GM12878 (cell line): ENCODE measurements around the gene GUCA2A. TPM values are rescaled to one million over a fixed set of nuclear protein-coding genes. Genes with fewer than 3 reads are reported as not detected.

ENCODE experiments used
- ATAC-seq: fragments of 200-7000 bp; cut with Tn5 transposase; 3 replicates; pipeline ENCODE4 v1.9.1; 2020; ENCODE audit warnings: mild to moderate bottlenecking, moderate library complexity
- BruUV-seq: library from RNA; stranded (reverse); fragments of 400-500 nt; replicated peaks from 2 replicates; lab custom pipeline; 2021; lab: Mats Ljungman, UMichigan
- CTCF ChIA-PET: fragments of 300-600 bp; sonication (Branson Sonifier 250); formaldehyde crosslinking; extraction: SDS; loops from one replicate; lab custom pipeline; 2021; ENCODE audit warnings: inconsistent platforms; lab: Yijun Ruan, JAX
- POLR2A ChIA-PET: fragments of 350-600 bp; formaldehyde crosslinking; extraction: SDS; loops from one replicate; lab custom pipeline; 2021; ENCODE audit warnings: inconsistent platforms; lab: Charles Lee
- RAD21 ChIA-PET: fragments of 300-600 bp; sonication (Branson Sonifier 250); formaldehyde crosslinking; loops from one replicate; lab custom pipeline; 2023; ENCODE audit warnings: antibody characterized with exemption; ENCODE audit not compliant: unreplicated experiment; lab: Charles Lee
- SMC1A ChIA-PET: fragments of 300-600 bp; sonication (Branson Sonifier 250); formaldehyde crosslinking; loops from one replicate; lab custom pipeline; 2023; ENCODE audit not compliant: unreplicated experiment, uncharacterized antibody; lab: Charles Lee
- DNase-seq: peaks from one replicate; pipeline ENCODE4 v3.0.0-alpha.2; 2011; ENCODE audit warnings: low read depth, low spot score
- FAIRE-seq: peaks from 3 replicates; lab custom pipeline; 2011; peaks lifted over from hg19 to GRCh38; lab: Jason Lieb, UNC
- H2AFZ ChIP-seq: 2 replicates; pipeline ENCODE4 v1.6.0; 2011; ENCODE audit warnings: low read depth, low read length, control low read depth; ENCODE audit not compliant: control insufficient read depth
- H3K27ac ChIP-seq: 2 replicates; pipeline ENCODE4 v1.5.1; 2011; ENCODE audit warnings: control low read depth; ENCODE audit not compliant: control insufficient read depth, insufficient read depth
- H3K27me3 ChIP-seq, 2 experiments: replicated peaks in 1 of 2; 2 replicates each; pipeline versions ENCODE4 v1.6.0 to v1.6.1; 2011; ENCODE audit warnings: low read length in 1 of 2; ENCODE audit not compliant: control insufficient read depth in 2 of 2, insufficient read depth in 2 of 2
- H3K36me3 ChIP-seq, 2 experiments: 2 replicates each; pipeline ENCODE4 v1.5.1; 2011; ENCODE audit warnings: low read length in 1 of 2; ENCODE audit not compliant: control insufficient read depth in 2 of 2, insufficient read depth in 2 of 2
- H3K4me1 ChIP-seq: 2 replicates; pipeline ENCODE4 v1.6.1; 2011; ENCODE audit warnings: mild to moderate bottlenecking, low read length, moderate library complexity, mixed read lengths; ENCODE audit not compliant: control insufficient read depth, insufficient read depth
- H3K4me2 ChIP-seq: 2 replicates; pipeline ENCODE4 v1.6.0; 2011; ENCODE audit warnings: control low read depth; ENCODE audit not compliant: control insufficient read depth, insufficient read depth
- H3K4me3 ChIP-seq: fragments of 200-600 bp; sonication (generic); 2 replicates; pipeline ENCODE4 v1.5.1; 2016
- H3K79me2 ChIP-seq: 2 replicates; pipeline ENCODE4 v1.6.0; 2011; ENCODE audit warnings: low read length; ENCODE audit not compliant: control insufficient read depth, insufficient read depth
- H3K9ac ChIP-seq: 2 replicates; pipeline ENCODE4 v1.8.0; 2011; ENCODE audit warnings: low read length, control low read depth, mixed read lengths; ENCODE audit not compliant: control insufficient read depth, insufficient read depth
- H3K9me3 ChIP-seq: replicated peaks from 3 replicates; pipeline ENCODE4 v1.5.1; 2011; ENCODE audit warnings: mild to moderate bottlenecking, low read length; ENCODE audit not compliant: control insufficient read depth, insufficient read depth
- H4K20me1 ChIP-seq: 2 replicates; pipeline ENCODE4 v1.6.0; 2011; ENCODE audit not compliant: control insufficient read depth, insufficient read depth
- FOXM1 ChIP-seq: IDR thresholded peaks from 2 replicates; pipeline ENCODE4 v1.6.1; 2012; ENCODE audit warnings: low read depth, mild to moderate bottlenecking, inconsistent platforms, low read length, moderate library complexity
- KDM1A ChIP-seq: fragments of 200-600 bp; sonication (generic); IDR thresholded peaks from 2 replicates; pipeline ENCODE4 v1.6.1; 2016; ENCODE audit warnings: borderline replicate concordance
- MYC ChIP-seq: IDR thresholded peaks from 2 replicates; pipeline ENCODE4 v1.6.1; 2011; ENCODE audit warnings: mild to moderate bottlenecking, low read length, moderate library complexity, inconsistent platforms; ENCODE audit not compliant: insufficient read depth, insufficient replicate concordance, insufficient read length, severe bottlenecking
- NFYB ChIP-seq: IDR thresholded peaks from 2 replicates; pipeline ENCODE4 v1.6.1; 2011; ENCODE audit warnings: low read depth, mild to moderate bottlenecking, low read length, improper control_type of control experiment, moderate library complexity; ENCODE audit not compliant: insufficient read depth
- POLR2A ChIP-seq: IDR thresholded peaks from 2 replicates; pipeline ENCODE4 v1.6.1; 2011; ENCODE audit warnings: low read depth, mild to moderate bottlenecking, low read length
- POLR2AphosphoS5 ChIP-seq: IDR thresholded peaks from 2 replicates; pipeline ENCODE4 v1.6.1; 2011; ENCODE audit warnings: mild to moderate bottlenecking, low read length, inconsistent platforms
- POU2F2 ChIP-seq: IDR thresholded peaks from 3 replicates; pipeline ENCODE4 v1.6.1; 2011; ENCODE audit warnings: low read depth, mild to moderate bottlenecking, low read length, borderline replicate concordance
- RBBP5 ChIP-seq: fragments of 200-600 bp; sonication (generic); conservative IDR thresholded peaks from 2 replicates; pipeline ENCODE4 v1.6.1; 2016
- STAT3 ChIP-seq: IDR thresholded peaks from 2 replicates; pipeline ENCODE4 v1.6.1; 2011; ENCODE audit warnings: low read depth, low read length, improper control_type of control experiment
- SUPT20H ChIP-seq: IDR thresholded peaks from 2 replicates; pipeline ENCODE4 v1.6.1; 2011; ENCODE audit warnings: low read depth, mild to moderate bottlenecking, low read length, moderate library complexity, borderline replicate concordance; ENCODE audit not compliant: control insufficient read depth
- WGBS: methylation state at CpG from one replicate; pipeline ENCODE4 v1.1.6; 2016; ENCODE audit warnings: low lambda C conversion rate; ENCODE audit not compliant: insufficient replicate concordance, insufficient coverage; ENCODE audit errors: missing lambda C conversion rate; 5-methylcytosine and 5-hydroxymethylcytosine counted together
- in situ Hi-C: fragments of 300-500 bp; cut with MboI; formaldehyde crosslinking; loops from 9 replicates; pipeline ENCODE4 v1.14.3; 2018; ENCODE audit warnings: mixed read lengths
- intact Hi-C: fragments of 100-400 bp; cut with micrococcal nuclease; formaldehyde crosslinking; loops from one replicate; pipeline ENCODE4 v1.14.2; 2022; ENCODE audit not compliant: unreplicated experiment
- polyA plus RNA-seq, 11 experiments: library from polyadenylated mRNA; depleted of rRNA in 4 of 11; unstranded in 6 of 11; stranded (reverse) in 5 of 11; fragments of >200 nt; fragmentation: Nextera tagmentation in 4 of 11; fragmentation: Illumina TruSeq in 1 of 11; extraction: Ambion mirVana in 4 of 11; extraction: Trizol in 1 of 11; gene quantifications; 1 replicate in 1 of 11; 2 replicates in 10 of 11; pipeline versions ENCODE4 v1.2.1 to v1.2.3, GENCODE V29; 2011 to 2016; ENCODE audit warnings: inconsistent platforms in 2 of 11, missing spikeins in 2 of 11, low read depth in 1 of 11
- total RNA-seq, 4 experiments: library from RNA; depleted of rRNA in 3 of 4; stranded (reverse); fragments of >200 nt in 3 of 4; fragmentation: Illumina TruSeq in 1 of 4; extraction: Trizol in 1 of 4; gene quantifications; 2 replicates each; pipeline versions ENCODE4 v1.2.1 to v1.2.3, GENCODE V29; 2013 to 2021
- TF ChIP-seq, protein P1 (sequence below): fragments of 450-650 bp; IDR thresholded peaks from 2 replicates; pipeline ENCODE4 v1.6.1; 2017; ENCODE audit warnings: borderline replicate concordance
- TF ChIP-seq, protein P2 (sequence below): fragments of 150-350 bp; IDR thresholded peaks from 2 replicates; pipeline ENCODE4 v1.6.1; 2014; ENCODE audit warnings: mild to moderate bottlenecking, low read depth, low read length
- TF ChIP-seq, protein P3 (sequence below): fragments of 450-650 bp; IDR thresholded peaks from 2 replicates; pipeline ENCODE4 v1.6.1; 2017; ENCODE audit warnings: mild to moderate bottlenecking, moderate library complexity

The GUCA2A gene
- total and polyA plus RNA-seq, 10 of the 15 experiments (the other 5 are each of a cell fraction or from before 2014, with no cell fraction given): not detected

DNA sequence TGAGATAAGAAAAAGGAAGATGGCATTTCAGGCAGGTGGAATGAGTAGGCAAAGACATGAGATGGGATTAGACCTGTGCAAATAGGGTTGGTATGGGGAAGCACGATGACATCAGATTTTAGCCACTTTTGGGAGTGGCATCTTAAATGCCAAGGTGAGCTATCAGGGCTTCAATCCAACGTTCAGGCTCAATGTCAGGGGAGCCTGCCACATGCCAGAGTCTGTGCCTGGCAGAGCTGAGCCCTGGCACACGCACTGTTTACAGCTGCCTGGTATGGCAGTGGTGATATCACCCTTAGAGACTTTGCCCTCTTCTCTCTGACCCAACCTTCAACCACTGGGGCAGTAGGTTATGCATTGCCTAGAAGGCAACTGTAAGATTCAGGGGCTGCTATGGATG, 12.4 kb downstream of the GUCA2A start:
- CTCF ChIA-PET: interaction anchor here (0.7 to 2.4 kb wide), 3 partner anchors 21 to 1098 kb away, joined by 3 to 12 read pairs (median 3); no protein-coding TSS in a partner anchor
- RAD21 ChIA-PET: no interaction called here
- POLR2A ChIA-PET: no interaction called here

DNA sequence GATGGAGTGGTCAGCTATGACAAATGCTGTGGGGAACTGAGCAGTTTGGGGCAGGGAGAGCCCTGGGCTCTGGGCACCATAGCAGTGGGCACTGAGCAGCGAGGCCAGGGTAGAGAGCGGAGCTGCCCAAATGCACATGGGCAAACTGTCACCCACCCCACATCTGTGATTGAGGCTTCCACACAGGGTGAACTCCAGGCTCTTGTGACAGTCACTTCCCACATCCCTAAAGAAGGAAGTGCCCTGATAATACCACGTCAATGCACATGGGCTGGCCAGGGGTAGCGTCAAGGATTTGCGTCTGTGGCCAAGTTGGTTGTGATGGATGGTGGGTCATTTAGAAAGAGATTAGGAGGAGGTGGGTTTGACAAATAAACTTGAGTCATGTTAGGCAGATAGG, 13.9 kb downstream of the GUCA2A start:
- FAIRE-seq: no peak
- ChIA-PET POLR2A (no interaction called here), SMC1A (no interaction called here), CTCF (interaction anchor here (1.4 to 2.4 kb wide), 3 partner anchors 9 to 23 kb away, joined by 3 to 12 read pairs (median 11); no protein-coding TSS in a partner anchor), RAD21 (no interaction called here)
- WGBS: 67% methylated on average over 5 of the region's 5 CpGs
- H4K20me1 ChIP-seq: no peaks in the 10 kb centered on the region
- no peak overlapping the region for H3K9ac ChIP-seq
- DNase-seq: no peak
- no peaks in the 10 kb centered on the region for H3K9me3 ChIP-seq
- no peaks in the 10 kb centered on the region for H3K27me3 ChIP-seq
- intact Hi-C loops: no loop called here
- no peak overlapping the region for H3K4me3 ChIP-seq
- no peak overlapping the region for H3K4me2 ChIP-seq
- H3K36me3 ChIP-seq: no peaks in the 10 kb centered on the region
- in situ Hi-C loops: no loop called here
- H3K27ac ChIP-seq: no peak overlapping the region
- no peak overlapping the region for H2AFZ ChIP-seq
- BruUV-seq: no TSS peak
- no peaks in the 10 kb centered on the region for H3K4me1 ChIP-seq
- ATAC-seq: no peak
- H3K79me2 ChIP-seq: no peaks in the 10 kb centered on the region
- TF ChIP-seq, protein P1, sequence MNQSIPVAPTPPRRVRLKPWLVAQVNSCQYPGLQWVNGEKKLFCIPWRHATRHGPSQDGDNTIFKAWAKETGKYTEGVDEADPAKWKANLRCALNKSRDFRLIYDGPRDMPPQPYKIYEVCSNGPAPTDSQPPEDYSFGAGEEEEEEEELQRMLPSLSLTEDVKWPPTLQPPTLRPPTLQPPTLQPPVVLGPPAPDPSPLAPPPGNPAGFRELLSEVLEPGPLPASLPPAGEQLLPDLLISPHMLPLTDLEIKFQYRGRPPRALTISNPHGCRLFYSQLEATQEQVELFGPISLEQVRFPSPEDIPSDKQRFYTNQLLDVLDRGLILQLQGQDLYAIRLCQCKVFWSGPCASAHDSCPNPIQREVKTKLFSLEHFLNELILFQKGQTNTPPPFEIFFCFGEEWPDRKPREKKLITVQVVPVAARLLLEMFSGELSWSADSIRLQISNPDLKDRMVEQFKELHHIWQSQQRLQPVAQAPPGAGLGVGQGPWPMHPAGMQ: no peak
- TF ChIP-seq NFYB: no peak
- TF ChIP-seq, protein P2, sequence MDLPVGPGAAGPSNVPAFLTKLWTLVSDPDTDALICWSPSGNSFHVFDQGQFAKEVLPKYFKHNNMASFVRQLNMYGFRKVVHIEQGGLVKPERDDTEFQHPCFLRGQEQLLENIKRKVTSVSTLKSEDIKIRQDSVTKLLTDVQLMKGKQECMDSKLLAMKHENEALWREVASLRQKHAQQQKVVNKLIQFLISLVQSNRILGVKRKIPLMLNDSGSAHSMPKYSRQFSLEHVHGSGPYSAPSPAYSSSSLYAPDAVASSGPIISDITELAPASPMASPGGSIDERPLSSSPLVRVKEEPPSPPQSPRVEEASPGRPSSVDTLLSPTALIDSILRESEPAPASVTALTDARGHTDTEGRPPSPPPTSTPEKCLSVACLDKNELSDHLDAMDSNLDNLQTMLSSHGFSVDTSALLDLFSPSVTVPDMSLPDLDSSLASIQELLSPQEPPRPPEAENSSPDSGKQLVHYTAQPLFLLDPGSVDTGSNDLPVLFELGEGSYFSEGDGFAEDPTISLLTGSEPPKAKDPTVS: no peak
- TF ChIP-seq MYC: no peak
- TF ChIP-seq POU2F2: no peak
- no peak for TF ChIP-seq KDM1A
- no peak for TF ChIP-seq POLR2A
- TF ChIP-seq, protein P3, sequence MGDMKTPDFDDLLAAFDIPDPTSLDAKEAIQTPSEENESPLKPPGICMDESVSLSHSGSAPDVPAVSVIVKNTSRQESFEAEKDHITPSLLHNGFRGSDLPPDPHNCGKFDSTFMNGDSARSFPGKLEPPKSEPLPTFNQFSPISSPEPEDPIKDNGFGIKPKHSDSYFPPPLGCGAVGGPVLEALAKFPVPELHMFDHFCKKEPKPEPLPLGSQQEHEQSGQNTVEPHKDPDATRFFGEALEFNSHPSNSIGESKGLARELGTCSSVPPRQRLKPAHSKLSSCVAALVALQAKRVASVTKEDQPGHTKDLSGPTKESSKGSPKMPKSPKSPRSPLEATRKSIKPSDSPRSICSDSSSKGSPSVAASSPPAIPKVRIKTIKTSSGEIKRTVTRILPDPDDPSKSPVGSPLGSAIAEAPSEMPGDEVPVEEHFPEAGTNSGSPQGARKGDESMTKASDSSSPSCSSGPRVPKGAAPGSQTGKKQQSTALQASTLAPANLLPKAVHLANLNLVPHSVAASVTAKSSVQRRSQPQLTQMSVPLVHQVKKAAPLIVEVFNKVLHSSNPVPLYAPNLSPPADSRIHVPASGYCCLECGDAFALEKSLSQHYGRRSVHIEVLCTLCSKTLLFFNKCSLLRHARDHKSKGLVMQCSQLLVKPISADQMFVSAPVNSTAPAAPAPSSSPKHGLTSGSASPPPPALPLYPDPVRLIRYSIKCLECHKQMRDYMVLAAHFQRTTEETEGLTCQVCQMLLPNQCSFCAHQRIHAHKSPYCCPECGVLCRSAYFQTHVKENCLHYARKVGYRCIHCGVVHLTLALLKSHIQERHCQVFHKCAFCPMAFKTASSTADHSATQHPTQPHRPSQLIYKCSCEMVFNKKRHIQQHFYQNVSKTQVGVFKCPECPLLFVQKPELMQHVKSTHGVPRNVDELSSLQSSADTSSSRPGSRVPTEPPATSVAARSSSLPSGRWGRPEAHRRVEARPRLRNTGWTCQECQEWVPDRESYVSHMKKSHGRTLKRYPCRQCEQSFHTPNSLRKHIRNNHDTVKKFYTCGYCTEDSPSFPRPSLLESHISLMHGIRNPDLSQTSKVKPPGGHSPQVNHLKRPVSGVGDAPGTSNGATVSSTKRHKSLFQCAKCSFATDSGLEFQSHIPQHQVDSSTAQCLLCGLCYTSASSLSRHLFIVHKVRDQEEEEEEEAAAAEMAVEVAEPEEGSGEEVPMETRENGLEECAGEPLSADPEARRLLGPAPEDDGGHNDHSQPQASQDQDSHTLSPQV: no peak
- no peak for TF ChIP-seq RBBP5

More for the DNA sequence above, 12.4 kb downstream of the GUCA2A start:
- H3K27ac ChIP-seq: no peak overlapping the region
- H3K79me2 ChIP-seq: no peaks in the 10 kb centered on the region
- no peaks in the 10 kb centered on the region for H3K27me3 ChIP-seq
- in situ Hi-C loops: no loop called here
- H3K9me3 ChIP-seq: no peaks in the 10 kb centered on the region
- no peak for DNase-seq
- ATAC-seq: no peak
- no peak for TF ChIP-seq POLR2AphosphoS5
- TF ChIP-seq STAT3: no peak
- TF ChIP-seq FOXM1: no peak
- no peak for TF ChIP-seq SUPT20H
- no peak for FAIRE-seq
- no peaks in the 10 kb centered on the region for H3K36me3 ChIP-seq
- H3K9ac ChIP-seq: no peak overlapping the region
- 0% methylated on average over 3 of the region's 3 CpGs for WGBS
- SMC1A ChIA-PET: interaction anchor here (1.2 kb wide), 1 partner anchor 21 kb away, joined by 4 read pairs; no protein-coding TSS in a partner anchor
- no peaks in the 10 kb centered on the region for H4K20me1 ChIP-seq
- no peaks in the 10 kb centered on the region for H3K4me1 ChIP-seq
- BruUV-seq: no TSS peak
- intact Hi-C loops: no loop called here
- H3K4me3 ChIP-seq: no peak overlapping the region
- H3K4me2 ChIP-seq: no peak overlapping the region
- H2AFZ ChIP-seq: no peak overlapping the region
